Motor neuron (in vitro differentiated cells): ENCODE measurements around the gene PCSK1N. TPM values are rescaled to one million over a fixed set of nuclear protein-coding genes. Genes with fewer than 3 reads are reported as not detected.
"Not testable (repeated sequence)": the region's sequence is repeated elsewhere in the genome, so short reads cannot be mapped to it uniquely, and the experiment has no call there.

Experiments used
- ATAC-seq, 8 experiments: fragments of 200-7000 bp; cut with Tn5 transposase; replicated peaks in 6 of 8; 2 replicates each; pipeline ENCODE4 v1.8.0; 2021; ENCODE audit warnings: mild to moderate bottlenecking in 8 of 8, moderate library complexity in 8 of 8
- H3K27ac ChIP-seq, 2 donors: fragments of 250-450 bp; sonication (Bioruptor Pico); 2 replicates each; pipeline ENCODE4 v1.9.0; 2021; ENCODE audit warnings: antibody characterized with exemption in 2 of 2, mild to moderate bottlenecking in 2 of 2, moderate library complexity in 1 of 2
- H3K4me1 ChIP-seq, 2 donors: fragments of 250-450 bp; sonication (Bioruptor Pico); replicated peaks in 1 of 2; 2 replicates each; pipeline ENCODE4 v1.6.1; 2021; ENCODE audit warnings: antibody characterized with exemption in 2 of 2, mild to moderate bottlenecking in 2 of 2, moderate library complexity in 1 of 2
- H3K4me3 ChIP-seq, 5 donors: fragments of 250-450 bp; sonication (Bioruptor Pico); 2 replicates each; pipeline ENCODE4 v1.9.0; 2021; ENCODE audit warnings: antibody characterized with exemption in 5 of 5, mild to moderate bottlenecking in 5 of 5, moderate library complexity in 4 of 5
- WGBS, 10 experiments: fragments of 450-650 bp; shearing (Covaris generic); methylation state at CpG; one replicate each; pipeline ENCODE4 v1.0.0; 2022; 5-methylcytosine and 5-hydroxymethylcytosine counted together
- in situ Hi-C, 9 experiments: fragments of 400-800 bp; cut with MboI; loops; one replicate each; pipeline ENCODE4 v1.15.0; 2021; ENCODE audit warnings: low sequenced_read_pairs in 9 of 9, low pct_unique_long_range_greater_than_20kb in 2 of 9; ENCODE audit not compliant: unreplicated experiment in 9 of 9
- total RNA-seq, 8 experiments: library from RNA; unstranded; fragments of 300-600 nt; gene quantifications; 2 replicates each; pipeline versions ENCODE4 v1.2.3 to v1.2.4, GENCODE V29; 2022

Gene PCSK1N
- total RNA-seq, result 100 to 1,000 TPM in 1 of 8 experiments, 10 to 100 TPM in 6, 1 to 10 TPM in 1; 4.0 to 103 (median 33.2) TPM

DNA sequence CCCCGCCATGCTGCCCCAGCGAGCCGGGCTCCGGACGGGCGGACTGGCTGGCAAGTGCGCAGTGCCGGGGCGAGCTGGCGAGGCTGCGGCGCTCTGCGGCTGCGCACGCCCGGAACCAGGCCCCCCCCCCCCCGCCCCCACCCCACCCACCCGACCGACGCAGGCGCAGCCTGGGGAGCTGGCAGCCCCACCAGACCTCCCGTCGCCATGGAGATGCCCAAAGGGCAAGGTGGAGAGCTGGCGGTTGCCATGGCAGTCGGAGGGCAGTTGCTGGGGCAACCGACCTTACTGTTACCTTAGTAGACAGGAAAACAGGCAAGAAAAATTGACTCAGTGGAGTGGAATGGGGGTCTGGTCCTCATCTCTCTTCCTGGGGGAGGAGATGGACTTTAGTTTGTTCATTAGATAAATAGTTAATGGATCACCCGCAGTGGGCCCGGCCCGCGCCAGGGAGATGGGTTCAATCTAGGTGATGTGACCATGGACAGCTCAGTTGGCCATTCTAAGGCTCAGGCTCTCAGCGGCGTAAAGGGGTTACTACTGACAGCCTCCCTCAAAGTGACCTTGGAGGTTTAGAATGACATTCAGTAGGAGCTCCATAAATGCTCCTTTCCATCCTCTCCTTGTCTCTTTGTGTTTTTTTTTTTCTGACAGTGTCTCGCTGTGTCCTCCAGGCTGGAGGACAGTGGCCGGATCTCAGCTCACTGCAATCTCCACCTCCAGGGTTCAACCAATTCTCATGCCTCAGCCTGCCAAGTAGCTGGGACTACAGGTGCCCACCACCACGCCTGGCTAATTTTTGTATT lies at the start of gene PCSK1N:
TSS of gene PCSK1N (minus strand) at position 87 of the 806 bp plus-strand sequence. CDS start at position 9, 78 bp downstream.
- H3K27ac ChIP-seq, result peak within 1 kb of the TSS; percentile 80 to 84
- 18 to 86% (median 53%) methylated on average over 1 to 10 of the region's 35 CpGs; no CpG with 5 or more reads in 6 of the 10 experiments for WGBS, 10 experiments
- peak within 1 kb of the TSS; percentile 64 to 99 (median 73) for H3K4me3 ChIP-seq
- H3K4me1 ChIP-seq, result peaks cover 9 to 22% of the 10 kb centered on the region in 2 donors
- ATAC-seq, result peak in 7 of 8 experiments; percentile 12 to 74 (median 62)
- in situ Hi-C loops, result no loop called here

- H3K4me3 ChIP-seq, result no peak overlapping the region
- ATAC-seq, result peak in 2 of 8 experiments; percentile 23 to 25
- H3K4me1 ChIP-seq, result no peaks in the 10 kb centered on the region
- no peak overlapping the region for H3K27ac ChIP-seq
- 20 to 90% (median 63%) methylated on average over 1 to 9 of the region's 10 CpGs; no CpG with 5 or more reads in 3 of the 10 experiments for WGBS, 10 experiments
- in situ Hi-C loops, result no loop called here
These were observed 48.3 kb upstream of the PCSK1N start for GRCh38 chrX:48883729-48884128.

GRCh38 chrX:48876944-48877343 lies 41.5 kb upstream of the PCSK1N start:
- ATAC-seq, result peak in 2 of 8 experiments; percentile 13 to 53
- WGBS, 10 experiments, result 0 to 100% (median 37%) methylated on average over 1 to 3 of the region's 4 CpGs; no CpG with 5 or more reads in 3 of the 10 experiments
- in situ Hi-C loops, H3K4me1 ChIP-seq, H3K4me3 ChIP-seq, H3K27ac ChIP-seq: not testable (repeated sequence)

DNA sequence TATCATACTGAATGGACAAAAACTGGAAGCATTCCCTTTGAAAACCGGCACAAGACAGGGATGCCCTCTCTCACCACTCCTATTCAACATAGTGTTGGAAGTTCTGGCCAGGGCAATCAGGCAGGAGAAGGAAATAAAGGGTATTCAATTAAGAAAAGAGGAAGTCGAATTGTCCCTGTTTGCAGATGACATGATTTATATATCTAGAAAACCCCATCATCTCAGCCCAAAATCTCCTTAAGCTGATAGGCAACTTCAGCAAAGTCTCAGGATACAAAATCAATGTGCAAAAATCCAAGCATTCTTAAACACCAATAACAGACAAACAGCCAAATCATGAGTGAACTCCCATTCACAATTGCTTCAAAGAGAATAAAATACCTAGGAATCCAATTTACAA lies 36.6 kb upstream of the PCSK1N start:
- in situ Hi-C loops, result not testable (repeated sequence)

GRCh38 chrX:48864210-48864609 lies 28.8 kb upstream of the PCSK1N start:
- ATAC-seq, result no peak
- in situ Hi-C loops, result no loop called here
- no peaks in the 10 kb centered on the region for H3K4me1 ChIP-seq
- no peak overlapping the region for H3K27ac ChIP-seq
- no peak overlapping the region for H3K4me3 ChIP-seq
- WGBS, 10 experiments, result 0 to 39% (median 10%) methylated on average over 1 to 4 of the region's 4 CpGs; no CpG with 5 or more reads in 7 of the 10 experiments

More for the DNA sequence above, 36.6 kb upstream of the PCSK1N start:
- H3K27ac ChIP-seq, H3K4me1 ChIP-seq, ATAC-seq, H3K4me3 ChIP-seq: not testable (repeated sequence)
- no CpG with 5 or more reads among the region's 2 CpGs for WGBS, 10 experiments

- in situ Hi-C loops, result no loop called here
- ATAC-seq, result no peak
- WGBS, 10 experiments, result 7 to 53% (median 32%) methylated on average over 4 to 5 of the region's 5 CpGs; no CpG with 5 or more reads in 4 of the 10 experiments
- Histone ChIP-seq H3K4me3 (no peak overlapping the region), H3K4me1 (no peaks in the 10 kb centered on the region), H3K27ac (no peak overlapping the region)
These were observed 19.5 kb upstream of the PCSK1N start for GRCh38 chrX:48854898-48855297.

DNA sequence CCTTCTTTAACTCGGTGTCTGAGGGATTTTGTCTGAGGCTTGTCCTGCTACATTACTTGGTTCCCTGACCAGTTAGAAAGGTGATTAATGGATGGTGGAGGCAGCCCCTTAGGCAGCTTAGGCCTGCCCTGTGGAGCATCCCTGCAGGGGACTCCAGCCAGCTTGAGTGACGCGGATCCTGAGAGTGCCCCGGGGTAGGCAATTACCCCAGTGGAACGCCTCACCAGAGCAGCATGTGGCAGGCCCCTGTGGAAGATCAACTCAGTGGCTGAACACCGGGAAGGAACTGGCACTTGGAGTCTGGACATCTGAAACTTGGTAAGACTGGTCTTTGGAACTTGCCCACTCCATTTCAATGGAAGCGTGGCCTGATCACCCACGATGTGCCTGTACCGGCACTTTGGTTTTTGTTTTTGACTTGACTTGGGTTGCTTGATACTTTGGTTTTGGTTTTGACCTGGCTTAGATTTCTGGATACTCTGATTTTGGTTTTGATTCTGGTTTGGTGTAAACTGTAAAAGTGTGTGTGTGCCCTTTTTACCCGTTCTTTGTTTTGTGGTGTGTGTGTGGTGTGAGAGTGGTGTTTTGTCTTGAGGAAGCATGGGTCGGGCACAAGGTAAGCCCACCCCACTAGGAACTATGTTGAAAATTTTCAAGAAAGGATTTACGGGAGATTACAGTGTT lies 18.9 kb upstream of the PCSK1N start:
- H3K4me1 ChIP-seq, ATAC-seq, in situ Hi-C loops, H3K27ac ChIP-seq, H3K4me3 ChIP-seq: not testable (repeated sequence)
- 70 to 100% (median 83%) methylated on average over 1 to 7 of the region's 12 CpGs; no CpG with 5 or more reads in 5 of the 10 experiments for WGBS, 10 experiments

DNA sequence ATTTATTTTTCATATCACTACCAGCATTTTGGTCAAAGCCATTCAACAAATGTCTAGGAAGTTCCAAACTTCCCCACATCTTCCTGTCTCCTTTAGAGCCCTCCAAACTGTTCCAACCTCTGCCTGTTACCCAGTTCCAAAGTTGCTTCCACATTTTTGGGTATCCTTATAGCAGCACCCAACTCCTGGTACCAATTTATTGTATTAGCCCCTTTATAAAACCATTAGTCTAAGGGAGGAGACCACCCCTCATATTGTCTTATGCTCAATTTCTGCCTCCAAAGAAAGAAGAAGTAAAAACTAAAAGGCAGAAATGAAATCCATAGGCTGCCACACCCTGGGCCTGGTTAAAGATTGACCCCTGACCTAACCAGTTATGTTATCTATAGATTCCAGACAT lies 18.1 kb upstream of the PCSK1N start:
- in situ Hi-C loops, H3K4me3 ChIP-seq, H3K27ac ChIP-seq, ATAC-seq, H3K4me1 ChIP-seq: not testable (repeated sequence)

- 26 to 87% (median 58%) methylated on average over 1 to 6 of the region's 7 CpGs; no CpG with 5 or more reads in 4 of the 10 experiments for WGBS, 10 experiments
- Histone ChIP-seq H3K27ac (no peak overlapping the region), H3K4me1 (no peaks in the 10 kb centered on the region), H3K4me3 (no peak overlapping the region)
- no peak for ATAC-seq
- in situ Hi-C loops, result no loop called here
These were observed 17.4 kb upstream of the PCSK1N start for GRCh38 chrX:48852857-48853256.

DNA sequence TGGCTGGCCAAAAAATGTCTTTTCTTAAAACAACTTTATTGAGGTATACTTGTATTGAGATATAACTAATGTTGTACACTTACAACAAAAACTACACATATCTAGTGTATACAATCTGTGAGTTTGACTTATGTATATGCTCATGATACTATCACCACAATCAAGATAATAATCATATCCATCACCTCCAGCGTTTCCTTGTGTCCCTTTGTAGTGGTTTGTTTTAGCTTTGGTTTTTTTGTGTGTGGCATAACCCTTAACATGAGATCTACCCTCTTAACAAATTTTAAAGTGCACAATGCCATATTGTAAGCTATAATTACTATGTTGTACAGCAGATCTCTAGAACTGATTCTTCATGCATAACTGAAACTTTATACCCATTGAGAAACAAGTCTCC lies 13.4 kb upstream of the PCSK1N start:
- in situ Hi-C loops, result no loop called here
- no peaks in the 10 kb centered on the region for H3K4me1 ChIP-seq
- H3K27ac ChIP-seq, result no peak overlapping the region
- ATAC-seq, result no peak
- WGBS, 10 experiments, result 29 to 86% (median 80%) methylated on average over 1 of the region's 1 CpG; no CpG with 5 or more reads in 7 of the 10 experiments
- H3K4me3 ChIP-seq, result no peak overlapping the region

DNA sequence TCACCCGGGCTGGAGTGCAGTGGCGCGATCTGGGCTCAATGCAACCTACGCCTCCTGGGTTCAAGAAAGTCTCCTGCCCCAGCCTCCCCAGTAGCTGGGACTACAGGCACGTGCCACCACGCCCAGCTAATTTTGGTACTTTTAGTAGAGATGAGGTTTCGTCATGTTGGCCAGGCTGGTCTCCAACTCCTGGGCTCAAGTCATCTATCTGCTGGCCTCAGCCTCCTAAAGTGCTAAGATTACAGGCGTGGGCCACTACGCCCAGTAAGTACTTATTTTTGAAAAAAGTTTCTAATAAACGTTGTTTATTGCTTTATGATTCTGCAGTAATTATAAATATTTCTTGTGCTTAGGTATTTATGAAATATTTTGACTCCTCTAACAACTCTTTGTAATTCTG lies 4.3 kb upstream of the PCSK1N start:
- no peak for ATAC-seq
- peaks cover 4 to 7% of the 10 kb centered on the region in 2 donors for H3K4me1 ChIP-seq
- H3K27ac ChIP-seq, result no peak overlapping the region
- 50 to 84% methylated on average over 3 to 4 of the region's 10 CpGs; no CpG with 5 or more reads in 8 of the 10 experiments for WGBS, 10 experiments
- in situ Hi-C loops, result no loop called here
- H3K4me3 ChIP-seq, result no peak overlapping the region

GRCh38 chrX:48834383-48834709 lies 1.1 kb downstream of the PCSK1N start:
- in situ Hi-C loops, result no loop called here
- peak in 7 of 8 experiments; percentile 9 to 45 (median 24) for ATAC-seq
- H3K4me1 ChIP-seq, result peaks cover 9 to 22% of the 10 kb centered on the region in 2 donors
- H3K4me3 ChIP-seq, result peak overlapping the region; percentile 64 to 99 (median 73)
- peak overlapping the region; percentile 63 to 84 for H3K27ac ChIP-seq
- 0 to 42% methylated on average over 3 to 5 of the region's 7 CpGs; no CpG with 5 or more reads in 8 of the 10 experiments for WGBS, 10 experiments

DNA sequence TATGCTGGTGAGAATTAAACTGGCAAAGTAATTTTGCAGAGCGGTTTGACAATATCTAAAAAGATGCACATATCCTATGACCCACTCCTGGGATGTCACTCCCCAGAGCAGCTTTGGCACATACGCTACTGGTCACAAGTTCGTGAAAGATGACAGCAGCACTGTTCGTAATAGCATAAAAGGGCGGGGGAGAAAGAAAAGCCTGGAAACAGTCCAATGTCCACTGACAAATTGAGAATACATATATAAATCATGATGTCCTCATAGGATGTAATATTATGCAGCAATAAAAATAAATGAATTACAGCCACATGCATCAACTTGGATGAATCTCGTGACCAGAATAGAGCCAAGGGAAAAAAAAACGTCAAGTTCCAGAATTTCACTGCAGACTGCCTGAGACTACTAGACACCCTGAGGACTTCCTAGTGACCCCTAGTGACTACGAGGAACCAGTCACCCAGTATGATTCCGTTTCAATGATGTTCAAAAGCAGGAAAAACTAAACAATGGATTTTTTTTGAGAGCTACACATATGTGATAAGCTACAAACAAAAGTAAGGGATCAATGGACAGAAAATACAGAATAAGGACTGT lies 1.8 kb downstream of the PCSK1N start:
- H3K4me3 ChIP-seq, result peak overlapping the region; percentile 64 to 99 (median 73)
- peaks cover 9 to 22% of the 10 kb centered on the region in 2 donors for H3K4me1 ChIP-seq
- H3K27ac ChIP-seq, result peak overlapping the region in 1 of 2 donors; percentile 84
- peak; percentile 48 to 74 (median 66) for ATAC-seq
- in situ Hi-C loops, result no loop called here
- WGBS, 10 experiments, result 0 to 60% (median 23%) methylated on average over 1 to 7 of the region's 9 CpGs; no CpG with 5 or more reads in 4 of the 10 experiments
